NCI-H226 (cell line): ENCODE measurements around the gene SHCBP1L.
"Not testable (repeated sequence)": the region's sequence is repeated elsewhere in the genome, so short reads cannot be mapped to it uniquely, and the experiment has no call there.

Source experiments
- DNase-seq: peaks from one replicate; pipeline ENCODE4 v3.0.0-alpha.2; 2015

The SHCBP1L gene

GRCh38 chr1:182962554-182963115 lies 9.7 kb upstream of the SHCBP1L start:
- peak; percentile 76 for DNase-seq

GRCh38 chr1:182960046-182960445 lies 7.1 kb upstream of the SHCBP1L start:
- no peak for DNase-seq

GRCh38 chr1:182957902-182958395 lies 5.0 kb upstream of the SHCBP1L start:
- no peak for DNase-seq

GRCh38 chr1:182956708-182957365 lies 3.9 kb upstream of the SHCBP1L start:
- DNase-seq = no peak

GRCh38 chr1:182955596-182956588 lies 2.9 kb upstream of the SHCBP1L start:
- peak; percentile 96 for DNase-seq

GRCh38 chr1:182953826-182954225 lies 860 bp upstream of the SHCBP1L start:
- DNase-seq = no peak

GRCh38 chr1:182943336-182943735 lies 9.6 kb downstream of the SHCBP1L start:
- not testable (repeated sequence) for DNase-seq

GRCh38 chr1:182942145-182942544 lies 10.8 kb downstream of the SHCBP1L start:
- not testable (repeated sequence) for DNase-seq

- DNase-seq = no peak
Measured at GRCh38 chr1:182939413-182939812, 13.6 kb downstream of the SHCBP1L start.

GRCh38 chr1:182935716-182936115 lies 17.2 kb downstream of the SHCBP1L start:
- no peak for DNase-seq

GRCh38 chr1:182930985-182931384 lies 22.0 kb downstream of the SHCBP1L start:
- no peak for DNase-seq

- DNase-seq = no peak
Measured at GRCh38 chr1:182927693-182928433, 25.1 kb downstream of the SHCBP1L start.

GRCh38 chr1:182925661-182926060 lies 27.3 kb downstream of the SHCBP1L start:
- no peak for DNase-seq

GRCh38 chr1:182917378-182917777 lies 35.6 kb downstream of the SHCBP1L start:
- no peak for DNase-seq

- DNase-seq = no peak
Measured at GRCh38 chr1:182913401-182913800, 39.6 kb downstream of the SHCBP1L start.

GRCh38 chr1:182910143-182910542 lies 42.8 kb downstream of the SHCBP1L start:
- no peak for DNase-seq

- no peak for DNase-seq
Measured at GRCh38 chr1:182909578-182909977, 43.4 kb downstream of the SHCBP1L start.

GRCh38 chr1:182905321-182905720 lies 47.6 kb downstream of the SHCBP1L start:
- no peak for DNase-seq

GRCh38 chr1:182901946-182902345 lies 51.0 kb downstream of the SHCBP1L start:
- DNase-seq = not testable (repeated sequence)

GRCh38 chr1:182897696-182898095 lies 55.3 kb downstream of the SHCBP1L start:
- no peak for DNase-seq

GRCh38 chr1:182890927-182891610 lies 61.9 kb downstream of the SHCBP1L start:
- no peak for DNase-seq

- no peak for DNase-seq
Measured at GRCh38 chr1:182889997-182890396, 63.0 kb downstream of the SHCBP1L start.
